Suprapubic skin (tissue), 4 donors: ENCODE measurements around the gene PITPNM2.
A peak's percentile ranks its signal among the peaks of the same experiment; 100 is the strongest.

Experiments used
- CTCF ChIP-seq, 2 donors: fragments of 200-600 bp in 1 of 2; fragments of 450-650 bp in 1 of 2; sonication (generic) in 1 of 2; IDR thresholded peaks; one replicate each; pipeline ENCODE4 v1.5.1; 2016 to 2019; ENCODE audit warnings: antibody characterized with exemption in 2 of 2, mild to moderate bottlenecking in 1 of 2, moderate library complexity in 1 of 2
- EP300 ChIP-seq: sonication (generic); formaldehyde crosslinking; IDR thresholded peaks from one replicate; pipeline ENCODE4 v1.6.1; 2017; ENCODE audit warnings: antibody characterized with exemption
- POLR2A ChIP-seq, 2 donors: fragments of 450-650 bp; IDR thresholded peaks; one replicate each; pipeline ENCODE4 v1.6.1; 2017; ENCODE audit warnings: antibody characterized with exemption in 2 of 2, mild to moderate bottlenecking in 2 of 2, moderate library complexity in 2 of 2
- POLR2AphosphoS5 ChIP-seq, 3 donors: sonication (generic); formaldehyde crosslinking; IDR thresholded peaks; one replicate each; pipeline ENCODE4 v1.6.1; 2017; ENCODE audit warnings: antibody characterized with exemption in 3 of 3

GRCh38 chr12:123131879-123132402 lies 18.9 kb downstream of the PITPNM2 start:
- TF ChIP-seq CTCF (IDR thresholded peaks at IDR 0.05): no peak
- TF ChIP-seq EP300: no peak
- no peak for TF ChIP-seq POLR2AphosphoS5 (IDR thresholded peaks at IDR 0.05)
- TF ChIP-seq POLR2A (IDR thresholded peaks at IDR 0.05): peak in 1 of 2 donors; percentile 17
